ENCODE data around the gene EDA. TPM values are rescaled to one million over a fixed set of nuclear protein-coding genes. Genes with fewer than 3 reads are reported as not detected.

Gene EDA
- total RNA-seq, 2 experiments from 2014 or later, result 0.71 to 0.97 TPM

DNA sequence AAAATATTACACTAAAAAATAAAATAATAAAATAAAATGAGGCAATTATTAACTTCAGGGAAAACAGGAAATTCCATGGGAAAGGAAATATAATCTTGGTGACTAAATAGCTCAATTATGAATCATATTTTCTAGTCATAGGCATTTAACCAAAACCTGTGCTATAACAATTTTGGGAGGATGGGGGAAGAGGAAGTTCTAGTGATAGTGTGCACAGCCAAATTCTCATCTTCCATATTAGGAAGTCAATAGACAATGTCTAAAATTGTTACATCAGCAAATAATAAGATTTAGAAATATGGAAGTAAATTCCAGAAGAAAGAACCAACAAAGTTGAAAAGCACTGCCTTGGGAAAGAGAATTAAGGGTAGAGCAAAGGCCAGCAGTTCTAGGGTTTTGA is 431.1 kb downstream of the EDA start:
- ChIA-PET CTCF (no interaction called here), POLR2A (no interaction called here)

DNA sequence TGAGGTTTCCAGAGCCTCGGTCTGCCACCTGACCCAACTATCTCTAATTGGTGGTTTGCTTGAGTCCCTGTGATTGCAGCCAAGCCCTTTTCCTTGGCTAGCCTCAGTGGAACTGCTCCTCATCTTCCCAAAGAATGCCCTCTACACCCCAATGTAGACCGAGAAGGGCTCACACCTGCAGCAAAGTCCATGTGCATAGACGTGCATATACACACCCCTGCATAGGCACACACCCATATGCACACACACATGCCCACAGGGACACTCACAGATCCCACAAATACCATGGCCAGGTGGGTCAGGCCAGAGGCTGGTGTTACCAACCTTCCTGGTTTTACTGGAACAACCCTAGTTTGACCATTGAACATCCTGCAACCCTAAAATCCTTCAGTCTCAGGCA is 433.5 kb downstream of the EDA start:
- ChIA-PET POLR2A (no interaction called here), CTCF (no interaction called here)

DNA sequence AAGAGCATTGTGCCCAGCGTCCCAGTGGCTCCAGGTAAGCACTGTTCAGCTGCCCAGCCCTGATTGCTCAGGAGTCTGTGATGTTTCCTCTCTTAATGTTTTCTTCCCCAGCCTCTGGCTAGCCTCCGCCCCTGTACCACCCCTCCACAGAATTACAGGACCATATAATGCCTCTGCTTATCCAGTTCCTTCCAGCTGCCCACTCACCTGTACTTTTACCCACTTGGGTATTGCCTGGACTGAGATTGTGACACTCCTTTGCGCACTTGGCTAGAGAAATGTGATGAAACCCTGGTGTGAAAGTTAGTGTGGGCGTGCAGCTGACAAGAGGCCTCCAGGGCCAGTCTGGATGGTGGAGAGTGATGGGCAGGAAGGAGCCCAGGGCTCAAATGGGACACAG is 434.0 kb downstream of the EDA start, which contains the start of gene AWAT2:
Gene AWAT2, minus strand, starts transcription at position 14 of the 400 bp plus-strand sequence. Its CDS starts 6 bp downstream, at position 8.
- ChIA-PET POLR2A (no interaction called here), CTCF (no interaction called here)

DNA sequence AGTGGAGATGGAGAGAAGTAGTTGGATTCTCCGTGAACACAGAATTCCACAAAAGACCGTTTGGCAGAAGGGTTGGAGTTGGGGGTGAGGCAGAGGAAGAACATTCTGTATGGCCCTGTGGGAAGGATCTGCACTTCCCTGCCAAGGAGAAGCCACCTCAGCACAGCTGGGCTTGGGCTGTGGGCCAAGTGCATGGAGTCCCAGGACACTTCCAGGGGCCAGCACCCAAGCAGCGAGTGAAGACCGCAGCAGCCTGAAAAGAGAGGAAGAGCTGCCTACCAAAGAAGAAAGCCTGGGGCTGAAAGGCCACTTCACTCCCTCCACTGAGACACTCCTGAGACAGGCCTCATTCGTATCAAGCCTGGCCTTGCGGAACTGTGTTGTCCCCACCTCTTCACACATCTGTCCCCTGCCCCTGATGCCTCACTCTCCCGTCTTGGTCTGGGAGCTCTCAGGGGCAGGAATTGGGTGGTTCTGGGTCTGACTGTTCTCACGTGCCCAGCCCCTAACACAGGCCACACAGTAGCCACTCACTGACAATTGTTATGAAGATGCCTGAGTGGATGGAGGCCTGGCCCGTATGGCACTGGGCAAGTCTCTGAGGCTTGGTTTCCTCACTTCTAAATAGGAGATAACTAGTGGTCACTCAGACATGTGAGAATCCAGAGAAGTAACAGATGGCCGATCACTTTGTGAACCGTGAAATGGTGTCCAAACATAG is 437.1 kb downstream of the EDA start:
- ChIA-PET POLR2A (no interaction called here), CTCF (no interaction called here)

DNA sequence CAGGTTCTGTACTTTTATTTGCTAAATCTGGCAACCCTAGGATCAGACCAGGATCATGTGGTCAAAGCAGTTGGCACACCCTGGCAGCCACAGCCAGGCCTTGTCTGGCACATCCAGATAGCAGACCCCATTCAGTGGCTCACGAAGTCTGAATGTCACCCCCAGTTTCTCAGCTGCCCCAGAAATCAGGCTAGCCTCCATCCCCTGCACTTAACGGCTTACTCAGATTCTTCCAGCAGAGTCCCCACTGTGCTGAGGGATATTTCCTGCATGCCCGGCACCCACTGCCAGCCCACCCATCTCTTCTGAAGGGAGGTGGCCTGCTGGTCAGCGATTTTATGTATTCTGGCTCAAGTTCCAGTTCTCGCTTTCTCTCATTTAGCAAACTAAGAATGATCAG is 438.5 kb downstream of the EDA start:
- CTCF ChIA-PET, result no interaction called here

DNA sequence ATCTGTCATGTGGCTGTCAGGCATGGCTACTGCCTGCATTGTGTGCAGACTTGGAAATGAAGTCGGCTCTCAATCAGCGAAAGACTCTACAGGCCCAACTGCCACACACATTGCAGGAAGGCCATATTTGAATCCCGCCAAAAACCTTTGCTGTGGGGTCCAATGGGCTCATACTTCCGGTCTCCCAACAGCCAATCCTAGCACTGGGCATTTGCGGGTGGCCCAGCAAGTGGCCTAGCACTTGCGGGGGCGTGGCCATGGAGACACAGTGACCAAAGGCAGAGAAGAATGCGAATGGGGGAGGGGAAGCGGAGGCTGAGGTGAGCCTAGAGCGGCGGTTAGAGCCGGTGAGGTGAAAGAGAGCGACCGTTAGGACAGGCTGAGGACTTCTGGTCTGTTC is 446.2 kb downstream of the EDA start, which contains the start of gene OTUD6A:
Gene OTUD6A, plus strand, starts transcription at position 382 of the 400 bp plus-strand sequence. CDS start 68 bp downstream, outside the sequence.
- CTCF ChIA-PET, result no interaction called here
- POLR2A ChIA-PET, result no interaction called here

More for the DNA sequence above, 438.5 kb downstream of the EDA start:
- POLR2A ChIA-PET, result no interaction called here

DNA sequence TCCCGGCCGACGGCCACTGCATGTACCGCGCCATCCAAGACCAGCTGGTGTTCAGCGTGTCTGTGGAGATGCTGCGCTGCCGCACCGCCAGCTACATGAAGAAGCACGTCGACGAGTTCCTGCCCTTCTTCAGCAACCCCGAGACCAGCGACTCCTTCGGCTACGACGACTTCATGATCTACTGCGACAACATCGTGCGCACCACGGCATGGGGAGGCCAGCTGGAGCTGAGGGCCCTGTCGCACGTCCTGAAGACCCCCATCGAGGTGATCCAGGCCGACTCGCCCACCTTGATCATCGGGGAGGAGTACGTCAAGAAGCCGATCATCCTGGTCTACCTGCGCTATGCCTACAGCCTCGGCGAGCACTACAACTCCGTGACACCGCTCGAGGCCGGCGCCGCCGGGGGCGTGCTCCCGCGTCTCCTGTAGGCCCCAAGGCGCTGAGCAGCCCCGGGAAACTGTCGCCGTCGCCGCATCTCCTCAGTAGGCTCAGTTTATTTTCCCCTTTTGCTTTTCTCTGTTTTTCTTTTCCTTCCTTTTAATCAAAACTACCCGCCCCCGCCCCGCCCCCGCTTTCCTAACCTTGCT is 447.1 kb downstream of the EDA start:
- ChIA-PET POLR2A (no interaction called here), CTCF (no interaction called here)

DNA sequence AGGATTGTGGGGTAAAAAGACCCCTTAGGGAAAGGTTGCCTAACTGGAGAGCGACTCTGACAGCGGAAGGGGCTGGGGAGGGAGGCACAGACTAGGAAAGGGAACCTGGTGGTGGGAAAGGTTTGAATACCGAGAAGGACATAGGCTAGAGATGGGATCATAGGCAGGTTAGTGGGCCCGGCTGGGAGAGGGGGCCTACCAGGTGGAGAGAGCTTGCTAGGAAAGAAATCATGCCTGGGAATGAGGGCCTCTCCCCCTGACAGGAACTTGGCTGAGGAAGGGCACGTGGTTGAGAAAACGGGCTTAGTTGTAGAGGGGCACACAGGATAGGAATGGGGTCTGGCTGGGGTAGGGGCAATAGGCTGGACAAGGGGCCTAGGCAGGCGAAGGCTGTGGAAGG is 450.7 kb downstream of the EDA start:
- CTCF ChIA-PET, result no interaction called here
- POLR2A ChIA-PET, result no interaction called here

DNA sequence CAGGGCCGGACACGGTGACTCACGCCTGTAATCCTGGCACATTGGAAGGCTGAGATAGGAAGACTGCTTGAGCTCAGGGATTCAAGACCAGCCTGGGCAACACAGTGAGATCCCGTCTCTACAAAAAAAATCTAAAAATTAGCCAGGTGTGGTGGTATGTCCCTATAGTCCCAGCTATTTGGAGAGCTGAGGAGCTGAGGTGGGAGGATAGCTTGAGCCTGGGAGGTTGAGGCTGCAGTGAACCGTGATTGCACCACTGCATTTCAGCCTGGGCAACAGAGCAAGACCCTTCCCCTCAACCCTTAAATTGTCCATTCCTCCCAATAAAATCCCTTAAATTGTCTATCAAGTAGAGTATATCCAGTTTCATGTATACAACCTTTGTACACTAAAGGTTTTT is 463.4 kb downstream of the EDA start:
- CTCF ChIA-PET, result no interaction called here
- POLR2A ChIA-PET, result no interaction called here

DNA sequence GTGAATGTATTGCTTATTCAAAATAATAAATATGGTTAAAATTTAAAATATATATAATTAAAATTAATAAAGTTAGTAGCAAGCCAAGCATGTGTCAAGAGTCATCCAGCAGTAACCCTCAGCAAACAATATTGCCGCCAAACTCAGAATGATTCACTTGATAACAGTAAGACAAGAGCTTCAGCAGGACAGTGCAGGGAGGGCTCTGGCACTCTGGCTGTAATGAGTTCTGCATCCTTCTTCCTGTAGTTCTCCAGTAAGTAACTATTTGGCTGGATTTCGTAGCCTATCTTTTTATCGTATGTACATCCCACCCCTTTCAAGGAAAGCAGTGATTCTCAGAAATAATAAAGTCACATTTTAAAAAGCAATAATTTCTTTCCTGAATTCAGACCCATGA is 464.0 kb downstream of the EDA start:
- ChIA-PET POLR2A (no interaction called here), CTCF (no interaction called here)

DNA sequence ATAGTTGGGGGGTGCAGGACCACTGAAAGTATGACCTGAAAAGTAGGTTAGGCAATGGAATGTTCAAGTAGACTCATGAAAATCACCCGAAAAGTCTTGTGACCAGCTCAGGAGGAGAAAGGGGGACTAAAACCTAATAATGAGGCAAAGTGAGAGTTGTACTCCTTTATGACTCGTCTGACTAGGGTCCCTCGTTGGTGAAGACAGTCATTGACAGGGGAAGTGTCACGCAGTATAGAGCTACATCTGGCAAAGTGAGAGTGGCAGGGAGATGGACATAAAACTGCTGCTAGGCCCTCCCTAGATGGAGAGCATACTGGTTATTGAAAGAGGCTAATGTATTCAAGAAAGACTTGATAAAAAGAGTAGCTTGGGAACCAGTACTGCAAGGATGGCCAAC is 466.8 kb downstream of the EDA start:
- POLR2A ChIA-PET, result no interaction called here
- CTCF ChIA-PET, result no interaction called here

DNA sequence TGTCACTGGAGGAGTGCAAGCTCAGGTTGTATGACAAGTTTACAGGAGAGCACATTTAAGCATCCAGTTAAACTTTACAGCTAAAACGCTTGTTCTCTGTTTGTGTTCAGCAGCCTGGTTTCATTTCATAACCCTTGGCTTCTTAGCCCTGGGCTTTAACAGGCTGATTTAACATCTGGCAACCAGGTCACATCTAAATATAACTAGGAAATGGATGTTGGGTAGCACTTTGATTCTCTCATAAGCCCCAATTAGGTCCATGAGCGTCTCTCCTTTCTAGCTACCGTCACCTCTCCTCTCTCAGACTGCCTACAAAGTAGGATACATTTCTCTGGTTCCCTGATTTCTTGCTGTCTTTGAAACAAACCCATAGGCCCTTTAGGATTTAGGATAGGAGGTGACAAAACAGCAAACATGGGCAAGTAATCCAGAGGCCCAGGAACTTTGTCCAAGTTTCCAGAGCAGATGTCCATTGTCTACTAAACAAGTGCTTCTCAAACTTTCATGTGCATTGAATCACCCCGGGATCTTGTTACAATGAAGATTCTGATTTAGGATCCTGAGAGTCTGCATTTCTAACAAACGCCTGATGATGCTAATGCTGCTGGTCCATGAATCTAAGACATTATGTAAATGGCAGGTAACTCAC is 468.8 kb downstream of the EDA start:
- POLR2A ChIA-PET, result no interaction called here
- CTCF ChIA-PET, result no interaction called here

DNA sequence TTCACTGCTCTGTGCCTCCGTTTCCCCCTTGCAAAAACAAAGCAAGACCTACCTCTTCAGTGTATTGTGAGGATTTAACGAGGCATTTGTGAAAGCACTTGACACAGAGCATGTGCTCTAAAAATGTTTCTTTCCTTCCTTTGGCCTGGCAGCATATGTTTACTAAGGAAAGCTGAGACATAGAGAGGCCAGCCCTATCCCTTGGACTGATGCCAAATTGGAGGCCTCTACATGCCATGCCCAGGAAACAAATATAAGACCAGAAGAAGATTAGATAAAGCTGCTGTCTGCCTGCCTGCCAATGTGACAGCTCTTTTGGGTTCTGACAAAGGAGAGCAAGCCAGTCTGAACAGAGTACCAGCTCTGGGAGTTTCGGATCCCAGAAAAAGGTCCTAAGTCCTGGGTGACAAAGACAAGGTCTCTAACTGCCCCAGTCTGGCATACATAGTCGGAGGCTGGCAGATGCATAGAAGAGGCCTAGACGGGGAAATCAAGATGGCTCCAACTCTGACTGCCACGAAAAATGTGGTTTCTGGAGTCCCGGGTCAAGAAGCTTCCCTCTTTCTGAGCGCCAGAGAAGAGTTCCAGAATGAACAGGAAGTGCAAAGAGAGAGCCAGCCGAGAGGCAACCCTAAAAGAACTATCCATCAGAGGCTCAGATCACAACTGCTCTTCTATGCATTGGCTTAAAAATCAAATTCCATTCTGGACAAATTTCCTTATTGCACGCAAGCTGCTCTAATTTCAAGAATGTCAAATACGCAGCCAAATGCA is 472.1 kb downstream of the EDA start:
- POLR2A ChIA-PET, result no interaction called here
- CTCF ChIA-PET, result no interaction called here

DNA sequence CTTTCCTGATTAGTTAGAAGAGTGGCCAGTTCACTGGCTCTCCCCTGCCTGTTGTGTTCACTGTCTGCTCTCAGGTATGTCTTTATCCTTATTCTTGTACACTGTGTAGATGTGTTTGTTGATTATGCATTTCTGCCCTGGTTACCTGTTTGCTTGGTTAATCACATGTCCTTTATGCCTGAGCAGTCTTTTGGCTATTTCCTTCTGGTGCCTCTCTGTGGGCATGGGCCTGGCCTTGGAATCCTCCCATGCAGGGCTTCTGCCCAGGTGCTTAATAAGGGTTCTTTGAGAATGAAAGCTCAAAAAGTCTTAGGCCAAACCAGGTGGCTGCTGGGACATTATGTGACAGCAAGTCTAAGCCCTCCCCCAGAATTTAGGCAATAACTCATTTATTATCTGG is 472.8 kb downstream of the EDA start:
- POLR2A ChIA-PET, result no interaction called here
- CTCF ChIA-PET, result no interaction called here

Other genes starting within 250 kb of the EDA start
- gene NALF2, start 111.8 kb upstream of the EDA start, total RNA-seq, result under 1 TPM; 0.31 to 0.51 TPM

All from activated CD8-positive, alpha-beta memory T cell treated with anti-CD3 and anti-CD28 coated beads for 36 hours (primary cell).